GM23248 (cell line): ENCODE measurements around the gene STMN1.

ENCODE experiments used
- EZH2 ChIP-seq: fragments of 200-600 bp; sonication (generic); IDR thresholded peaks from 2 replicates; pipeline ENCODE4 v1.6.1; 2018; ENCODE audit warnings: antibody characterized with exemption, mild to moderate bottlenecking; ENCODE audit not compliant: insufficient read depth, poor library complexity, severe bottlenecking
- EZH2phosphoT487 ChIP-seq: fragments of 200-600 bp; sonication (generic); IDR thresholded peaks from 2 replicates; pipeline ENCODE4 v1.6.1; 2018; ENCODE audit warnings: antibody characterized with exemption, moderate library complexity, mild to moderate bottlenecking, low read depth; ENCODE audit not compliant: insufficient read depth

DNA sequence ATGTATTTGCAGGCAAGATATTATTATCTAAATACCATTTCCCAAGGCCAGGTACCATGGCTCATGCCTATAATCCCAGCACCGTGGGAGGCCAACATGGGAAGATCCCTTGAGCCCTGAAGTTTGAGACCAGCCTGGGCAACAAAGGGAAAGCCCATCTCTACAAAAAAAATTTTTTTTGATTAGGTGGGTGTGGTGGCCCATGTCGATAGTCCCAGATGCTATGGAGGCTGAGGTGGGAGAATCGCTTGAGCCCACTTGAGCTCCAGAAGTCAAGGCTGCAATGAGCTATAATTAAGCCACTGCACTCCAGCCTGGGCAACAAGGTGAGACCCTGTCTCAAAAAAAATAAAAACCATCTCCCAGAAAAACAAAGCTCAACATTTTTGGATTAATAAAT is 2.2 kb downstream of the STMN1 start:
- TF ChIP-seq EZH2phosphoT487: no peak
- TF ChIP-seq EZH2: no peak
